Neutrophil (primary cell): ENCODE results near the gene THBS2.

Experiments
- H3K27ac ChIP-seq: fragments of 200-600 bp; sonication (generic); 2 replicates; pipeline ENCODE4 v1.5.1; 2016; ENCODE audit warnings: mild to moderate bottlenecking, moderate library complexity
- H3K27me3 ChIP-seq: fragments of 200-600 bp; sonication (generic); 2 replicates; pipeline ENCODE4 v1.6.0; 2016; ENCODE audit warnings: mild to moderate bottlenecking
- H3K36me3 ChIP-seq: fragments of 200-600 bp; sonication (generic); 2 replicates; pipeline ENCODE4 v1.5.1; 2017
- H3K4me1 ChIP-seq, 2 experiments: fragments of 200-600 bp in 1 of 2; sonication (generic) in 1 of 2; 1 replicate in 1 of 2; 2 replicates in 1 of 2; pipeline versions ENCODE4 v1.5.1 to v1.6.1; 2013 to 2016; ENCODE audit warnings: low read depth in 1 of 2, low read length in 1 of 2, mild to moderate bottlenecking in 1 of 2, moderate library complexity in 1 of 2; ENCODE audit not compliant: control insufficient read depth in 1 of 2, insufficient read depth in 1 of 2
- H3K4me3 ChIP-seq, 2 experiments: fragments of 200-600 bp in 1 of 2; sonication (generic) in 1 of 2; 1 replicate in 1 of 2; 2 replicates in 1 of 2; pipeline ENCODE4 v1.5.1; 2013 to 2016; ENCODE audit warnings: low read depth in 1 of 2, low read length in 1 of 2, mild to moderate bottlenecking in 1 of 2, moderate library complexity in 1 of 2
- H3K9me3 ChIP-seq: fragments of 200-600 bp; sonication (generic); 2 replicates; pipeline ENCODE4 v1.5.1; 2016
- CTCF ChIP-seq: fragments of 200-600 bp; sonication (generic); IDR thresholded peaks from 2 replicates; pipeline ENCODE4 v1.5.1; 2016; ENCODE audit warnings: antibody characterized with exemption

Gene THBS2

GRCh38 chr6:169243186-169243585, 10.5 kb downstream of the THBS2 start:
- H3K27ac ChIP-seq = no peak overlapping the region
- H3K4me1 ChIP-seq = no peaks in the 10 kb centered on the region
- H3K4me3 ChIP-seq = no peak overlapping the region
- no peaks in the 10 kb centered on the region for H3K27me3 ChIP-seq
- H3K36me3 ChIP-seq = no peaks in the 10 kb centered on the region
- TF ChIP-seq CTCF = no peak
- no peaks in the 10 kb centered on the region for H3K9me3 ChIP-seq

- TF ChIP-seq CTCF = no peak
- Histone ChIP-seq H3K27ac (no peak overlapping the region), H3K27me3 (no peaks in the 10 kb centered on the region), H3K36me3 (no peaks in the 10 kb centered on the region), H3K4me1 (no peaks in the 10 kb centered on the region), H3K9me3 (no peaks in the 10 kb centered on the region), H3K4me3 (no peak overlapping the region)
Measured at GRCh38 chr6:169241688-169242350, 11.8 kb downstream of the THBS2 start.

- Histone ChIP-seq H3K36me3 (no peaks in the 10 kb centered on the region), H3K27me3 (no peaks in the 10 kb centered on the region), H3K4me1 (no peaks in the 10 kb centered on the region), H3K27ac (no peak overlapping the region), H3K9me3 (no peaks in the 10 kb centered on the region), H3K4me3 (no peak overlapping the region)
- no peak for TF ChIP-seq CTCF
Measured at GRCh38 chr6:169240591-169241390, 12.9 kb downstream of the THBS2 start.

GRCh38 chr6:169240125-169240524, 13.5 kb downstream of the THBS2 start:
- Histone ChIP-seq H3K27me3 (no peaks in the 10 kb centered on the region), H3K36me3 (no peaks in the 10 kb centered on the region), H3K4me3 (no peak overlapping the region), H3K27ac (no peak overlapping the region), H3K9me3 (no peaks in the 10 kb centered on the region), H3K4me1 (no peaks in the 10 kb centered on the region)
- no peak for TF ChIP-seq CTCF

DNA sequence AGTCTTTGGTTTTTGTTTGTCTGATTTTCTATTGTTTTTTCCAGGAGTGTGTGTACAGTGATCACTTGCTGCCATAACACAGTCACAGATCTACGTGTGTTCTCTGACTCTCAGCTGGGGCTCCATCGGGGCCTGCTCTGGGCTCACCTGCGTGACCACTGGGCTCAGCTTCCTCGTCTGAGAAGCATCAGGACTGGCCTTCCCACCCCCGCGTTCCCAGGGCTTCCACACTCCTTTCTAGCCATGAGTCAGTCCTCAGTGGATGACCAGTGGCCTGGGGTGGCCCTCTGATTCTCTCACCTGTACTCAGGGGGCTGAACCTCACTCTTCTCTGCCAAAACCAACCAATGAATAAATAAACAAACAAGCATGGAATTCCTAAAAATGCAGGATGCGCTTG, 14.5 kb downstream of the THBS2 start:
- no peak overlapping the region for H3K4me3 ChIP-seq
- TF ChIP-seq CTCF = no peak
- no peaks in the 10 kb centered on the region for H3K36me3 ChIP-seq
- H3K9me3 ChIP-seq = no peaks in the 10 kb centered on the region
- H3K4me1 ChIP-seq = no peaks in the 10 kb centered on the region
- no peaks in the 10 kb centered on the region for H3K27me3 ChIP-seq
- no peak overlapping the region for H3K27ac ChIP-seq
